Fibroblast of skin of right biceps (primary cell): ENCODE data around the gene KIAA0753.
"Not testable (repeated sequence)": the region's sequence is repeated elsewhere in the genome, so short reads cannot be mapped to it uniquely, and the experiment has no call there.

Experiments
- DNase-seq: peaks from one replicate; pipeline ENCODE4 v3.0.0-alpha.2; 2013

The KIAA0753 gene

GRCh38 chr17:6668219-6668618, 27.7 kb upstream of the KIAA0753 start:
- no peak for DNase-seq

- no peak for DNase-seq
These were observed 27.0 kb upstream of the KIAA0753 start for GRCh38 chr17:6667516-6667915.

GRCh38 chr17:6666557-6666956, 26.0 kb upstream of the KIAA0753 start:
- no peak for DNase-seq

- peak; percentile 74 for DNase-seq
These were observed 25.6 kb upstream of the KIAA0753 start for GRCh38 chr17:6666077-6666521.

- not testable (repeated sequence) for DNase-seq
These were observed 22.7 kb upstream of the KIAA0753 start for GRCh38 chr17:6663200-6663599.

GRCh38 chr17:6661464-6661848, 20.9 kb upstream of the KIAA0753 start:
- no peak for DNase-seq

- no peak for DNase-seq
These were observed 20.4 kb upstream of the KIAA0753 start for GRCh38 chr17:6660805-6661463.

- no peak for DNase-seq
These were observed 19.6 kb upstream of the KIAA0753 start for GRCh38 chr17:6660101-6660500.

- not testable (repeated sequence) for DNase-seq
These were observed 17.9 kb upstream of the KIAA0753 start for GRCh38 chr17:6658411-6658810.

- no peak for DNase-seq
These were observed 17.2 kb upstream of the KIAA0753 start for GRCh38 chr17:6657633-6658287.

GRCh38 chr17:6656797-6657632, 16.5 kb upstream of the KIAA0753 start:
- not testable (repeated sequence) for DNase-seq

GRCh38 chr17:6655732-6656361, 15.3 kb upstream of the KIAA0753 start:
- not testable (repeated sequence) for DNase-seq

- DNase-seq: no peak
These were observed 14.6 kb upstream of the KIAA0753 start for GRCh38 chr17:6654841-6655731.

GRCh38 chr17:6651919-6652452, 11.5 kb upstream of the KIAA0753 start:
- DNase-seq: peak; percentile 40

GRCh38 chr17:6651354-6651918, 10.9 kb upstream of the KIAA0753 start, which contains the start of the genes C17orf100 and MED31:
TSS of gene C17orf100 (plus strand) at chr17:6651762. CDS start at chr17:6651914, 152 bp downstream.
TSS of gene MED31 (minus strand) at chr17:6651605. CDS start at chr17:6651528, 77 bp downstream.
- DNase-seq: peak; percentile 90

GRCh38 chr17:6648181-6648580, 7.7 kb upstream of the KIAA0753 start:
- DNase-seq: no peak

GRCh38 chr17:6643451-6644125, 3.1 kb upstream of the KIAA0753 start:
- peak; percentile 82 for DNase-seq

- DNase-seq: peak; percentile 19
These were observed 2.1 kb upstream of the KIAA0753 start for GRCh38 chr17:6642592-6642991.

- no peak for DNase-seq
These were observed 844 bp upstream of the KIAA0753 start for GRCh38 chr17:6641247-6641863.
